Astrocyte (in vitro differentiated cells and primary cell): ENCODE data around the gene USP9X. TPM values are rescaled to one million over a fixed set of nuclear protein-coding genes. Genes with fewer than 3 reads are reported as not detected.
A peak's percentile ranks its signal among the peaks of the same experiment; 100 is the strongest.

ENCODE experiments used
- DNase-seq: peaks from one replicate; pipeline ENCODE4 v3.0.0-alpha.2; 2010; ENCODE audit warnings: low read depth
- FAIRE-seq: peaks from 2 replicates; lab custom pipeline; 2011; peaks lifted over from hg19 to GRCh38; lab: Jason Lieb, UNC
- H2AFZ ChIP-seq: 2 replicates; pipeline ENCODE4 v1.6.0; 2012; ENCODE audit warnings: low read depth, low read length, inconsistent platforms
- H3K27ac ChIP-seq: 2 replicates; pipeline ENCODE4 v1.5.1; 2011; ENCODE audit warnings: low read depth, low read length, inconsistent platforms
- H3K27me3 ChIP-seq: 2 replicates; pipeline ENCODE4 v1.6.0; 2011; ENCODE audit warnings: low read length, inconsistent platforms; ENCODE audit not compliant: insufficient read depth
- H3K36me3 ChIP-seq: 2 replicates; pipeline ENCODE4 v1.5.1; 2011; ENCODE audit warnings: low read length, inconsistent platforms; ENCODE audit not compliant: insufficient read depth
- H3K4me1 ChIP-seq: 2 replicates; pipeline ENCODE4 v1.5.1; 2011; ENCODE audit warnings: low read length, inconsistent platforms; ENCODE audit not compliant: insufficient read depth
- H3K4me2 ChIP-seq: 2 replicates; pipeline ENCODE4 v1.6.0; 2012; ENCODE audit warnings: low read length, inconsistent platforms
- H3K4me3 ChIP-seq: 2 replicates; pipeline ENCODE4 v1.5.1; 2011; ENCODE audit warnings: low read depth, mild to moderate bottlenecking, low read length, inconsistent platforms; ENCODE audit not compliant: insufficient read depth
- H3K79me2 ChIP-seq: 2 replicates; pipeline ENCODE4 v1.6.0; 2012; ENCODE audit warnings: mild to moderate bottlenecking, low read length, inconsistent platforms; ENCODE audit not compliant: insufficient read depth
- H3K9ac ChIP-seq: 2 replicates; pipeline ENCODE4 v1.6.0; 2012; ENCODE audit warnings: mild to moderate bottlenecking, low read length, inconsistent platforms
- H3K9me3 ChIP-seq: 2 replicates; pipeline ENCODE4 v1.5.1; 2012; ENCODE audit warnings: low read depth, mild to moderate bottlenecking, low read length, inconsistent platforms; ENCODE audit not compliant: insufficient read depth
- H4K20me1 ChIP-seq: 2 replicates; pipeline ENCODE4 v1.6.0; 2012; ENCODE audit warnings: low read length, inconsistent platforms; ENCODE audit not compliant: insufficient read depth
- H3K27ac Mint-ChIP-seq: one replicate; pipeline ENCODE4 v1.8.0; 2021; ENCODE audit warnings: mild to moderate bottlenecking, mixed read lengths; ENCODE audit not compliant: unreplicated experiment
- H3K27me3 Mint-ChIP-seq: one replicate; pipeline ENCODE4 v1.8.0; 2021; ENCODE audit warnings: low read depth, mixed read lengths; ENCODE audit not compliant: unreplicated experiment
- H3K36me3 Mint-ChIP-seq: one replicate; pipeline ENCODE4 v1.8.0; 2021; ENCODE audit warnings: low read depth, mixed read lengths; ENCODE audit not compliant: unreplicated experiment
- H3K4me1 Mint-ChIP-seq: one replicate; pipeline ENCODE4 v1.8.0; 2021; ENCODE audit warnings: low read depth, mixed read lengths; ENCODE audit not compliant: unreplicated experiment
- H3K4me3 Mint-ChIP-seq: one replicate; pipeline ENCODE4 v1.8.0; 2021; ENCODE audit warnings: mild to moderate bottlenecking, moderate library complexity, mixed read lengths; ENCODE audit not compliant: unreplicated experiment
- H3K9me3 Mint-ChIP-seq: one replicate; pipeline ENCODE4 v1.8.0; 2021; ENCODE audit warnings: mild to moderate bottlenecking, mixed read lengths; ENCODE audit not compliant: unreplicated experiment
- CTCF ChIP-seq: IDR thresholded peaks from 2 replicates; pipeline ENCODE4 v1.5.1; 2011; ENCODE audit warnings: low read depth, mild to moderate bottlenecking, inconsistent platforms, low read length, moderate library complexity; ENCODE audit not compliant: insufficient read depth
- EZH2 ChIP-seq: IDR thresholded peaks from 2 replicates; pipeline ENCODE4 v1.6.1; 2012; ENCODE audit warnings: mild to moderate bottlenecking, low read length, inconsistent platforms; ENCODE audit not compliant: insufficient read depth
- total RNA-seq: library from RNA; stranded (reverse); gene quantifications from 2 replicates; pipeline ENCODE4 v1.2.1, GENCODE V29; 2021

Gene USP9X
- total RNA-seq, 1 donor from 2014 or later, result 112 TPM

GRCh38 chrX:41258226-41258625 lies 173.0 kb downstream of the USP9X start:
- Histone ChIP-seq H4K20me1 (no peaks in the 10 kb centered on the region), H2AFZ (no peak overlapping the region), H3K4me3 (no peak overlapping the region), H3K9ac (no peak overlapping the region), H3K9me3 (no peaks in the 10 kb centered on the region), H3K4me1 (no peaks in the 10 kb centered on the region), H3K36me3 (no peaks in the 10 kb centered on the region), H3K27ac (no peak overlapping the region), H3K4me2 (no peak overlapping the region), H3K79me2 (no peaks in the 10 kb centered on the region), H3K27me3 (no peaks in the 10 kb centered on the region)
- no peak for TF ChIP-seq EZH2
- no peak for TF ChIP-seq CTCF
- Mint-ChIP-seq H3K4me1 (no peaks in the 10 kb centered on the region), H3K9me3 (no peaks in the 10 kb centered on the region), H3K36me3 (no peaks in the 10 kb centered on the region), H3K27me3 (no peaks in the 10 kb centered on the region), H3K27ac (no peak overlapping the region), H3K4me3 (no peak overlapping the region)
- DNase-seq (no peak), FAIRE-seq (no peak)

GRCh38 chrX:41258871-41259270 lies 173.6 kb downstream of the USP9X start:
- Mint-ChIP-seq H3K27ac (no peak overlapping the region), H3K36me3 (no peaks in the 10 kb centered on the region), H3K4me3 (no peak overlapping the region), H3K4me1 (no peaks in the 10 kb centered on the region), H3K27me3 (no peaks in the 10 kb centered on the region), H3K9me3 (no peaks in the 10 kb centered on the region)
- H3K79me2 ChIP-seq, result no peaks in the 10 kb centered on the region
- DNase-seq (peak; percentile 16), FAIRE-seq (no peak)
- H3K9ac ChIP-seq, result no peak overlapping the region
- no peak overlapping the region for H3K4me3 ChIP-seq
- H2AFZ ChIP-seq, result no peak overlapping the region
- H3K27ac ChIP-seq, result no peak overlapping the region
- H3K27me3 ChIP-seq, result no peaks in the 10 kb centered on the region
- H3K4me1 ChIP-seq, result no peaks in the 10 kb centered on the region
- H3K9me3 ChIP-seq, result no peaks in the 10 kb centered on the region
- no peaks in the 10 kb centered on the region for H3K36me3 ChIP-seq
- H4K20me1 ChIP-seq, result no peaks in the 10 kb centered on the region
- H3K4me2 ChIP-seq, result no peak overlapping the region
- TF ChIP-seq CTCF (no peak), EZH2 (no peak)

GRCh38 chrX:41259516-41259915 lies 174.3 kb downstream of the USP9X start:
- H3K27ac Mint-ChIP-seq, result no peak overlapping the region
- no peaks in the 10 kb centered on the region for H3K9me3 Mint-ChIP-seq
- Histone ChIP-seq H3K79me2 (no peaks in the 10 kb centered on the region), H3K4me3 (no peak overlapping the region), H3K4me2 (no peak overlapping the region), H3K9me3 (no peaks in the 10 kb centered on the region), H4K20me1 (no peaks in the 10 kb centered on the region), H3K27me3 (no peaks in the 10 kb centered on the region), H3K36me3 (no peaks in the 10 kb centered on the region), H3K9ac (no peak overlapping the region), H3K27ac (no peak overlapping the region), H3K4me1 (no peaks in the 10 kb centered on the region), H2AFZ (no peak overlapping the region)
- TF ChIP-seq EZH2, result no peak
- TF ChIP-seq CTCF, result no peak
- DNase-seq, result no peak
- no peaks in the 10 kb centered on the region for H3K36me3 Mint-ChIP-seq
- no peak overlapping the region for H3K4me3 Mint-ChIP-seq
- H3K4me1 Mint-ChIP-seq, result no peaks in the 10 kb centered on the region
- no peaks in the 10 kb centered on the region for H3K27me3 Mint-ChIP-seq
- FAIRE-seq, result no peak
